NCI-H748 (cell line): ENCODE measurements around the gene ZNF578.
A peak's percentile ranks its signal among the peaks of the same experiment; 100 is the strongest.
"Not testable (repeated sequence)": the region's sequence is repeated elsewhere in the genome, so short reads cannot be mapped to it uniquely, and the experiment has no call there.

ENCODE experiments used
- DNase-seq: peaks from one replicate; lab custom pipeline; 2025; ENCODE audit not compliant: unreplicated experiment; lab: John Stamatoyannopoulos, UW

Gene ZNF578

GRCh38 chr19:52507266-52507665 is 53.9 kb downstream of the ZNF578 start:
- no peak for DNase-seq

GRCh38 chr19:52516191-52516590 is 62.8 kb downstream of the ZNF578 start:
- no peak for DNase-seq

- no peak for DNase-seq
Measured at GRCh38 chr19:52518646-52519045, 65.3 kb downstream of the ZNF578 start.

GRCh38 chr19:52519175-52519574 is 65.8 kb downstream of the ZNF578 start:
- DNase-seq = not testable (repeated sequence)

GRCh38 chr19:52520013-52520412 is 66.7 kb downstream of the ZNF578 start:
- no peak for DNase-seq

GRCh38 chr19:52522551-52522950 is 69.2 kb downstream of the ZNF578 start:
- DNase-seq = no peak

GRCh38 chr19:52524086-52524485 is 70.7 kb downstream of the ZNF578 start:
- DNase-seq = no peak

- DNase-seq = peak; percentile 96
Measured at GRCh38 chr19:52527134-52527955, 74.0 kb downstream of the ZNF578 start, which contains the start of gene ZNF808. Gene ZNF808 (plus strand): TSS chr19:52527668. CDS start chr19:52543285, 15,617 bp downstream.

- no peak for DNase-seq
Measured at GRCh38 chr19:52527956-52528351, 74.6 kb downstream of the ZNF578 start.

GRCh38 chr19:52532480-52532879 is 79.1 kb downstream of the ZNF578 start:
- no peak for DNase-seq

GRCh38 chr19:52533901-52534300 is 80.5 kb downstream of the ZNF578 start:
- no peak for DNase-seq

- not testable (repeated sequence) for DNase-seq
Measured at GRCh38 chr19:52535385-52535770, 82.0 kb downstream of the ZNF578 start.

GRCh38 chr19:52535771-52536447 is 82.6 kb downstream of the ZNF578 start:
- peak; percentile 83 for DNase-seq

- no peak for DNase-seq
Measured at GRCh38 chr19:52536448-52536800, 83.1 kb downstream of the ZNF578 start.

GRCh38 chr19:52538815-52539214 is 85.5 kb downstream of the ZNF578 start:
- not testable (repeated sequence) for DNase-seq

- DNase-seq = not testable (repeated sequence)
Measured at GRCh38 chr19:52541176-52541575, 87.8 kb downstream of the ZNF578 start.

- DNase-seq = no peak
Measured at GRCh38 chr19:52541608-52542007, 88.3 kb downstream of the ZNF578 start.

- DNase-seq = not testable (repeated sequence)
Measured at GRCh38 chr19:52542541-52542940, 89.2 kb downstream of the ZNF578 start.

GRCh38 chr19:52542984-52543664 is 89.8 kb downstream of the ZNF578 start:
- no peak for DNase-seq

GRCh38 chr19:52554216-52554971 is 101.0 kb downstream of the ZNF578 start:
- DNase-seq = no peak
